GM12878 (cell line): ENCODE data around the gene UBE2L6. TPM values are rescaled to one million over a fixed set of nuclear protein-coding genes. Genes with fewer than 3 reads are reported as not detected.

Experiments used
- ATAC-seq: fragments of 200-7000 bp; cut with Tn5 transposase; 3 replicates; pipeline ENCODE4 v1.9.1; 2020; ENCODE audit warnings: mild to moderate bottlenecking, moderate library complexity
- BruUV-seq: library from RNA; stranded (reverse); fragments of 400-500 nt; replicated peaks from 2 replicates; lab custom pipeline; 2021; lab: Mats Ljungman, UMichigan
- CTCF ChIA-PET: fragments of 300-600 bp; sonication (Branson Sonifier 250); formaldehyde crosslinking; extraction: SDS; loops from one replicate; lab custom pipeline; 2021; ENCODE audit warnings: inconsistent platforms; lab: Yijun Ruan, JAX
- POLR2A ChIA-PET: fragments of 350-600 bp; formaldehyde crosslinking; extraction: SDS; loops from one replicate; lab custom pipeline; 2021; ENCODE audit warnings: inconsistent platforms; lab: Charles Lee
- RAD21 ChIA-PET: fragments of 300-600 bp; sonication (Branson Sonifier 250); formaldehyde crosslinking; loops from one replicate; lab custom pipeline; 2023; ENCODE audit warnings: antibody characterized with exemption; ENCODE audit not compliant: unreplicated experiment; lab: Charles Lee
- SMC1A ChIA-PET: fragments of 300-600 bp; sonication (Branson Sonifier 250); formaldehyde crosslinking; loops from one replicate; lab custom pipeline; 2023; ENCODE audit not compliant: unreplicated experiment, uncharacterized antibody; lab: Charles Lee
- DNase-seq: peaks from one replicate; pipeline ENCODE4 v3.0.0-alpha.2; 2011; ENCODE audit warnings: low read depth, low spot score
- FAIRE-seq: peaks from 3 replicates; lab custom pipeline; 2011; peaks lifted over from hg19 to GRCh38; lab: Jason Lieb, UNC
- H2AFZ ChIP-seq: 2 replicates; pipeline ENCODE4 v1.6.0; 2011; ENCODE audit warnings: low read depth, low read length, control low read depth; ENCODE audit not compliant: control insufficient read depth
- H3K27ac ChIP-seq: 2 replicates; pipeline ENCODE4 v1.5.1; 2011; ENCODE audit warnings: control low read depth; ENCODE audit not compliant: control insufficient read depth, insufficient read depth
- H3K27me3 ChIP-seq, 2 experiments: replicated peaks in 1 of 2; 2 replicates each; pipeline versions ENCODE4 v1.6.0 to v1.6.1; 2011; ENCODE audit warnings: low read length in 1 of 2; ENCODE audit not compliant: control insufficient read depth in 2 of 2, insufficient read depth in 2 of 2
- H3K36me3 ChIP-seq, 2 experiments: 2 replicates each; pipeline ENCODE4 v1.5.1; 2011; ENCODE audit warnings: low read length in 1 of 2; ENCODE audit not compliant: control insufficient read depth in 2 of 2, insufficient read depth in 2 of 2
- H3K4me1 ChIP-seq: 2 replicates; pipeline ENCODE4 v1.6.1; 2011; ENCODE audit warnings: mild to moderate bottlenecking, low read length, moderate library complexity, mixed read lengths; ENCODE audit not compliant: control insufficient read depth, insufficient read depth
- H3K4me2 ChIP-seq: 2 replicates; pipeline ENCODE4 v1.6.0; 2011; ENCODE audit warnings: control low read depth; ENCODE audit not compliant: control insufficient read depth, insufficient read depth
- H3K4me3 ChIP-seq: fragments of 200-600 bp; sonication (generic); 2 replicates; pipeline ENCODE4 v1.5.1; 2016
- H3K79me2 ChIP-seq: 2 replicates; pipeline ENCODE4 v1.6.0; 2011; ENCODE audit warnings: low read length; ENCODE audit not compliant: control insufficient read depth, insufficient read depth
- H3K9ac ChIP-seq: 2 replicates; pipeline ENCODE4 v1.8.0; 2011; ENCODE audit warnings: low read length, control low read depth, mixed read lengths; ENCODE audit not compliant: control insufficient read depth, insufficient read depth
- H3K9me3 ChIP-seq: replicated peaks from 3 replicates; pipeline ENCODE4 v1.5.1; 2011; ENCODE audit warnings: mild to moderate bottlenecking, low read length; ENCODE audit not compliant: control insufficient read depth, insufficient read depth
- H4K20me1 ChIP-seq: 2 replicates; pipeline ENCODE4 v1.6.0; 2011; ENCODE audit not compliant: control insufficient read depth, insufficient read depth
- ATF7 ChIP-seq: fragments of 450-650 bp; IDR thresholded peaks from 2 replicates; pipeline ENCODE4 v1.6.1; 2016; ENCODE audit warnings: low read depth, mild to moderate bottlenecking
- CHD2 ChIP-seq: IDR thresholded peaks from 2 replicates; pipeline ENCODE4 v1.6.1; 2011; ENCODE audit warnings: low read depth, low read length, improper control_type of control experiment, borderline replicate concordance
- CUX1 ChIP-seq: IDR thresholded peaks from 2 replicates; pipeline ENCODE4 v1.6.1; 2012; ENCODE audit warnings: improper control_type of control experiment, low read depth, low read length; ENCODE audit not compliant: insufficient replicate concordance
- EGR1 ChIP-seq, 2 experiments: IDR thresholded peaks; 1 replicate in 1 of 2; 2 replicates in 1 of 2; pipeline ENCODE4 v1.6.1; 2011 to 2012; ENCODE audit warnings: low read depth in 2 of 2, low read length in 2 of 2, borderline replicate concordance in 1 of 2, mild to moderate bottlenecking in 1 of 2, moderate library complexity in 1 of 2
- ETV6 ChIP-seq, 2 experiments: fragments of 450-650 bp in 1 of 2; IDR thresholded peaks in 1 of 2; conservative IDR thresholded peaks in 1 of 2; 2 replicates each; pipeline ENCODE4 v1.6.1; 2014; ENCODE audit warnings: antibody characterized with exemption in 1 of 2, borderline replicate concordance in 1 of 2, low read depth in 1 of 2, mild to moderate bottlenecking in 1 of 2, moderate library complexity in 1 of 2
- IKZF1 ChIP-seq: fragments of 450-650 bp; conservative IDR thresholded peaks from 2 replicates; pipeline ENCODE4 v1.6.1; 2017; ENCODE audit warnings: antibody characterized with exemption, mild to moderate bottlenecking
- LARP7 ChIP-seq: fragments of 450-650 bp; IDR thresholded peaks from 2 replicates; pipeline ENCODE4 v1.6.1; 2017; ENCODE audit warnings: mild to moderate bottlenecking
- POU2F2 ChIP-seq: IDR thresholded peaks from 3 replicates; pipeline ENCODE4 v1.6.1; 2011; ENCODE audit warnings: low read depth, mild to moderate bottlenecking, low read length, borderline replicate concordance
- ZNF217 ChIP-seq: fragments of 450-650 bp; IDR thresholded peaks from 2 replicates; pipeline ENCODE4 v1.6.1; 2017; ENCODE audit warnings: antibody characterized with exemption, mild to moderate bottlenecking
- WGBS: methylation state at CpG from one replicate; pipeline ENCODE4 v1.1.6; 2016; ENCODE audit warnings: low lambda C conversion rate; ENCODE audit not compliant: insufficient replicate concordance, insufficient coverage; ENCODE audit errors: missing lambda C conversion rate; 5-methylcytosine and 5-hydroxymethylcytosine counted together
- in situ Hi-C: fragments of 300-500 bp; cut with MboI; formaldehyde crosslinking; loops from 9 replicates; pipeline ENCODE4 v1.14.3; 2018; ENCODE audit warnings: mixed read lengths
- intact Hi-C: fragments of 100-400 bp; cut with micrococcal nuclease; formaldehyde crosslinking; loops from one replicate; pipeline ENCODE4 v1.14.2; 2022; ENCODE audit not compliant: unreplicated experiment
- polyA plus RNA-seq, 11 experiments: library from polyadenylated mRNA; depleted of rRNA in 4 of 11; unstranded in 6 of 11; stranded (reverse) in 5 of 11; fragments of >200 nt; fragmentation: Nextera tagmentation in 4 of 11; fragmentation: Illumina TruSeq in 1 of 11; extraction: Ambion mirVana in 4 of 11; extraction: Trizol in 1 of 11; gene quantifications; 1 replicate in 1 of 11; 2 replicates in 10 of 11; pipeline versions ENCODE4 v1.2.1 to v1.2.3, GENCODE V29; 2011 to 2016; ENCODE audit warnings: inconsistent platforms in 2 of 11, missing spikeins in 2 of 11, low read depth in 1 of 11
- total RNA-seq, 4 experiments: library from RNA; depleted of rRNA in 3 of 4; stranded (reverse); fragments of >200 nt in 3 of 4; fragmentation: Illumina TruSeq in 1 of 4; extraction: Trizol in 1 of 4; gene quantifications; 2 replicates each; pipeline versions ENCODE4 v1.2.1 to v1.2.3, GENCODE V29; 2013 to 2021

The UBE2L6 gene
- total and polyA plus RNA-seq, 10 of the 15 experiments (the other 5 are each of a cell fraction or from before 2014, with no cell fraction given) = 114 to 295 (median 173) TPM

- Histone ChIP-seq H3K4me1 (peaks cover 15% of the 10 kb centered on the region), H3K9me3 (no peaks in the 10 kb centered on the region), H3K79me2 (no peaks in the 10 kb centered on the region), H4K20me1 (no peaks in the 10 kb centered on the region), H3K27me3 (no peaks in the 10 kb centered on the region), H3K4me3 (no peak overlapping the region), H3K27ac (no peak overlapping the region), H2AFZ (no peak overlapping the region), H3K9ac (no peak overlapping the region), H3K4me2 (no peak overlapping the region), H3K36me3 (peaks cover 7 to 9% of the 10 kb centered on the region in 2 experiments)
- ChIA-PET SMC1A (no interaction called here), RAD21 (no interaction called here), POLR2A (no interaction called here), CTCF (interaction anchor here (2.3 kb wide), 1 partner anchor 52 kb away, joined by 15 read pairs; no protein-coding TSS in a partner anchor)
- FAIRE-seq (no peak), ATAC-seq (no peak), DNase-seq (no peak)
- no TSS peak for BruUV-seq
- in situ Hi-C loops = no loop called here
- TF ChIP-seq POU2F2 = no peak
- TF ChIP-seq EGR1 (IDR thresholded peaks at IDR 0.05; ENCODE audit: borderline replicate concordance in 1 of 2, low read depth in 2 of 2, low read length in 2 of 2) = no peak
- no peak for TF ChIP-seq ATF7
- TF ChIP-seq LARP7 = no peak
- TF ChIP-seq ETV6 (conservative IDR thresholded peaks at IDR 0.05 in 1 of 2, IDR thresholded peaks at IDR 0.05 in 1 of 2; ENCODE audit: borderline replicate concordance in 1 of 2, low read depth in 1 of 2) = no peak
- TF ChIP-seq CUX1 = no peak
- no peak for TF ChIP-seq ZNF217
- no peak for TF ChIP-seq IKZF1
- no peak for TF ChIP-seq CHD2
- 95% methylated on average over 12 of the region's 13 CpGs for WGBS
- intact Hi-C loops = no loop called here
Measured at GRCh38 chr11:57545883-57546282, 21.6 kb downstream of the UBE2L6 start.
